ENCODE results near the gene RARS2.
"Not testable (repeated sequence)": the region's sequence is repeated elsewhere in the genome, so short reads cannot be mapped to it uniquely, and the experiment has no call there.

RARS2 gene, protein sequence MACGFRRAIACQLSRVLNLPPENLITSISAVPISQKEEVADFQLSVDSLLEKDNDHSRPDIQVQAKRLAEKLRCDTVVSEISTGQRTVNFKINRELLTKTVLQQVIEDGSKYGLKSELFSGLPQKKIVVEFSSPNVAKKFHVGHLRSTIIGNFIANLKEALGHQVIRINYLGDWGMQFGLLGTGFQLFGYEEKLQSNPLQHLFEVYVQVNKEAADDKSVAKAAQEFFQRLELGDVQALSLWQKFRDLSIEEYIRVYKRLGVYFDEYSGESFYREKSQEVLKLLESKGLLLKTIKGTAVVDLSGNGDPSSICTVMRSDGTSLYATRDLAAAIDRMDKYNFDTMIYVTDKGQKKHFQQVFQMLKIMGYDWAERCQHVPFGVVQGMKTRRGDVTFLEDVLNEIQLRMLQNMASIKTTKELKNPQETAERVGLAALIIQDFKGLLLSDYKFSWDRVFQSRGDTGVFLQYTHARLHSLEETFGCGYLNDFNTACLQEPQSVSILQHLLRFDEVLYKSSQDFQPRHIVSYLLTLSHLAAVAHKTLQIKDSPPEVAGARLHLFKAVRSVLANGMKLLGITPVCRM

DNA sequence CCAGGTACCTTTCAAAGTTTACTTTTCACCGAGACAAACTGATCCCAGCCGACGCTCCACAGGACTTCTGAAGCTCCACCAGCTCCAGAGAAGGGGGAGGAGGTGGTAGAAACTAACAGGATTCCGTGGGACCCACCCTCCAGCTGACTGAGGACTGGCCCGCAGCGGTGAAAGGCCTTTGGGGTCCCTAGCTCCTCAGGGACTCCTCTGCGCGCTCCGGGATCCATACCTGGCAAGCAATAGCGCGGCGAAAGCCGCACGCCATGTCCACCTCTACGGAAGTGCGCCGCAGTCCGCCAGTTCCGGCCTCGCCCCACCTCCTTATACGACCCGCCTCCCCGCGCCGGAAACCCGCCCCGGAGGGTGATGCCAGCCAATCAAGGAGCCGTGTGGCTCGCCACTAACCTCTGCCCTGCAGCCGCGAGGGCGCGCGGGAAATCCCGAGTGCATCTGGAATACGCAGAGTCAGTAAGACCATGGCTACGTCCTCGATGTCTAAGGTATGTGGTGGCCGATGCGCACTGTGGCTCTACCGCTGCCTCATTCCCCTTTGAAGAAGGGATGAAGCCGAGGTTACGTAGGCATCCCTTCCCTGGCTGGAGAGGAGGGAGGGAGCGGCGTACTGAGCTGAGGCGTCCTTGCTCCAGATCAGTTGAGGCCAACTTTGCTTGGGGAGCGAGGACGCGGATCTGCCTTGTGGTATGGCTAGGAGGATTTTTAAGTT lies at the start of gene RARS2, which contains the start of gene ORC3:
Gene RARS2 (minus strand): TSS at position 295 of the 724 bp plus-strand sequence. CDS start 30 bp downstream, at position 265.
Gene ORC3 (plus strand): TSS at position 443 of the 724 bp plus-strand sequence. CDS start 34 bp downstream, at position 477.
- peak; percentile 98 for DNase-seq (ENCODE audit: low spot score)

DNA sequence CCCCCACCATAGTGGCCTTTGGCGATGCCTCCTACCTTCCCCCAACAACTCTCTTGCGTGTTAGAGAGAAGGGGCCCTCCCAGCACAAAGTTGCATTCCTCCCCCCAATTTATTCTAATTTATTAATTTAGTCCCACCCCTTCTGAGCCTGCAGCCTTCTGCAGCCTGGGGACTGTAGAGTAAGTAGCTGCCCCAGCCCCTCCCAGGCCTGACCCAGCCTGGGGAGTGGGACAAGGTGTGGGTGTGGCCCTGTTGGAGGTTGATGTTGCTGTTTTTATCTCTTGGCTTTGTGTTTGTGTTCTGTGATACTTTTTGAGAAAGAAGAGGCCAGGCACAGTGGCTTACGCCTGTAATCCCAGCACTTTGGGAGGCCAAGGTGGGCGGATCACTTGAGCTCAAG lies 49.6 kb upstream of the RARS2 start:
- no peak for DNase-seq (ENCODE audit: low spot score)

DNA sequence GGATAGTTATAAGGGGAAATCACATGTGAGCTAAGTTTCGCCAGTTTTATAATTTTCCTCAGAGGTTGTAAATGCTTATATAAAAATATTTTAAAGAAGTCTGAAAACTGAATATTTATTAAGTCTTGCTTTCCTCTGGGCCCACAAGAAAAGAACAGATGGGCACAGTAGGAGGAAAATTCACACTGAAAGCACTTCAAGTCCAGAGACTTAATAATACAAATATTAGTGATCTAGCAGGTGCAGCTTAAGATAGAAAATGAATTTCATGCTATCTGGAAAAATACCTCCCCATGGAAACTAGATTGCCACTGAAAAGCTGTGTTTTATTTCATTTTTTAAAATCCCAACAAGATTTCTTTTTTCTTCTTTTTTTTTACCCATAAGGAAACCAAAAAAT lies 47.3 kb upstream of the RARS2 start:
- no peak for DNase-seq (ENCODE audit: low spot score)

DNA sequence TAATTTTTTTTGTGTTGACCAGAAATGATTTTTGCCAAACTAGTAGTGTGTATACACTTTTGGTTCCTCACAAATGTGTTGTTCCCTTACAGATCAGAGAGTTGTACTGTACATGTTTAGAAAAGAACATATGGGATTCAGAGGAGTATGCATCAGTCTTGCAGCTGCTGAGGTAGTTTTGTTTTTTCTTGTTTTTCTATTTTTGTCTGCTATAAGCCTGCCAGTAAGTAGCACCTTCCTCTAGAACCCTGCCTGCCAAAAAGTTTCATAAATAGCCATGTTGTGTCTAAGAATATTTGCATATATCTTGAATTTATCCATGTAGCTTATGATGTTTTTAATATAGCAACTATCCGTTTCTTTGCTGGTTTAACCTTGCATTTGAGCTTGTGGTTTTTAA lies 46.5 kb upstream of the RARS2 start:
- DNase-seq (ENCODE audit: low spot score): no peak

DNA sequence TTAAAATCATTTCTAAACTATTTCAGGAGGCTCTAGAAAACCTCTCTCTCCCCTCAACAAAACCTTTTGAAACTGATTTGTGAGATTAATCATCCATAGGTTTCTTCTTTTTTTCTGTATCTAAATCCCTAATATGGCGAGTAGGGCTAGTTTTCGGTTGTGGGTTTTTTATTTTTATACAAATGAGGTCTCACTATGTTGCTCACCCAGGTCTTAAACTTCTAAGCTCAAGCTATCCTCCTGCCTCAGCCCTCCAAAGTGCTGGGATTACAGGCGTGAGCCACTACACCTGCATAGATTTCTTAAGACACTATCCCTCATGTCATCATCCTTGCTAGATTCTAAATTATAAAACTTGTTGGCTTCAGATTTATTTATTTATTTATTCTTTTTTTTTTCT lies 44.1 kb upstream of the RARS2 start:
- DNase-seq (ENCODE audit: low spot score): no peak

DNA sequence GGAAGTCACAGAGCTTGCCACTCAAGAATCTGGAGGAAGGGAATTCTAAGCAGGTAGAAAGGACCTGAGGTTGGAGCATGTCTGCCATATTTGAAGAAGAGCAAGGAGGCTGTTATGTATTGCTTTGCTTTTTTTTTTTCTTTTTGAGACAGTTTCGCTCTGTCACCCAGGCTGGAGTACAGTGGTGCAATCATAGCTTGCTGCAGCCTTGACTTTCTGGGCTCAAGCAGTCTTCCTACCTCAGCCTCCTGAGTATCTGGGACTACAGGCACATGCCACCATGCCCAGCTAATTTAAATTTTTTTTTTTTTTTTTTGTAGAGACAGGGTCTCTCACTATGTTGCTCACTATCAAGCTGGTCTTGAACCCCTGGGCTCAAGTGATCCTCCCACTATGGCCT lies 41.0 kb upstream of the RARS2 start:
- DNase-seq (ENCODE audit: low spot score): no peak

DNA sequence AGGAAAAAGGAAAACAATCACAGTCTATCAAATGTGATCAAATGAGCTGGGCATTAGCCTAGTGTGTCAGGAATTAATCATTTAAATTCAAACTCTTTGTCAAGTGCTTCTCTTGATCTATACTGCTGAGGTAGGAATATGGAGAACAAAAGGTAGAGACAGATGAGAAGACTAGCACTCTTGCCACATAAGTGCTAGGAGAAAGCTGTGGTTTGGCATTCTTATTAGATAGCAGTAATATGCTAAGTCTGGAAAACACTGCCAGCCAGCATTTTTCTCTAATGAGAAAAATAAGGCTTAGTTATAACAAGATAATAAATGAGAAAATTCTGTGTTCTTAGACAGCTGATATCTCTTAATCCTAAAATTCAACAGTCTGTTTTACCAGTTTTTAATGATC lies 39.1 kb upstream of the RARS2 start:
- DNase-seq (ENCODE audit: low spot score): no peak

DNA sequence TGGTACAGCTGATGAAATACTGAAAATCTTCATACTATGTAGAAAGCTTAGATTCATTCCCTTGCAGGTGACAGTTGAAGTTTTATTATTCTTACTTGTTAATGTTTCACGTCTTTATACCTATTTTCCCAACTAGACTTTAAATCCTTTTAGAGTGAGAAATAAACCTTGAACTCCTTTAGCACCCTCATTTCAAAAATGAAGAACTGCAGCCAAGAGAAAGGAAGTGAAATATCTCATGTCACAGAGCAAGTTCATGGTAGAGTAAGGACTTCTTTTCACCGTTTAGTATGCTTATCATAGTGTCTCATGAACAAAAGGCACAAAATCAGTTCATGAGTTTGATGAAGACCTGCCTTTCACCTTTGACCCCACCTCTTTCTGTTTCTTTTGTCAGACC lies 38.6 kb upstream of the RARS2 start:
- DNase-seq (ENCODE audit: low spot score): no peak

DNA sequence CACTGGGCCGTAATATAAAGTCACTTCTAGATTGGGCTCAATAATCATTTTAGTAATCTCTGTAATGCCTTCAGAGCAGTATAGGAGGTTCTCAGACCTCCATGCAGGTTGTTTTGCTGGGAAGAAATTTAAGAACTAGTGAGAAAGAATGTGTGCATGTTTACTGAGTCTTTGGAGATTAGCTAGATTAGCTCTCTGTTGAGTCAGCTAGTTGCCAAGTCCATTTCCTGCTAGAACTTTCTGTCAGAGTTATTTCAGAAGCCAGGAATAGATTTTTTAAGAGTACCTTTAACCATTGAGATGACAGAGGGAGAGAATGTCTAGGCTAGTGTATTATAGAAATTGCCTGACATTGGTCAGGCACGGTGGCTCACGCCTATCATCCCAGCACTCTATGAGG lies 33.5 kb upstream of the RARS2 start:
- no peak for DNase-seq (ENCODE audit: low spot score)

DNA sequence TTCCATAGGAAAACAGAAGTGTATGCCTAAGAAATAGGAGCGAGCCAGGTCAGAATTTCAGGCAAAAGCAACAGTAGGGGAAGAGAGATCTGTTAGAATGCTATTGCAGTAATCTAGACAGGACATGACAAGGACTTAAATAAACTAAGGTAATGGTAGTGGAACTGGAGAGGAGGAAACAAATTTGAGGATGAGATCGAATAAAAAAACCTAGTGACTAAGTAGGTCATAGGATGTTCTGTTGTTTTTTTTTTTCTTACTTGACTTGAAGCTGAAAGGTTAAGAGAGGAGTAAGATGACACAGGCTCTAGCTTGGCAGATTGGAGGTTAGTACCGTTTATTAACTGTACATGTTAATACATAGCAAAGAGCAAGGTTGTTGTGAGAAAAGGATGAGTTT lies 28.7 kb upstream of the RARS2 start:
- no peak for DNase-seq (ENCODE audit: low spot score)

DNA sequence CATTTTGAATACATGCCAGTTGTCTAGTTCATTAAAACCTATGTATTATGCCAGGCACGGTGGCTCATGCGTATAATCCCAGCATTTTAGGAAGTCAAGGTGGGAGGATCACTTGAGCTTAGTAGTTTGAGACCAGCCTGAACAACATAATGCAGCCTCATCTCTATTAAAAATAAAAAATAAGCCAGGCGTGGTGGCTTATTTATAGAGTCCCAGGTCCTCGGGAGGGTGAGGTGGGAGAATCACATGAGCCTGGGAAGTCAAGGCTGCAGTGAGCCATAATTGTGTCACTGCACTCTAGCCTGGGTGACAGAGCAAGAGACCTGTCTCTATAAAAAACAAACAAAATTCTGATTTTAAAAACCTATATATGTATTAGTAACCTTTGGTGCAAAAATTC lies 27.6 kb upstream of the RARS2 start:
- DNase-seq (ENCODE audit: low spot score): no peak

DNA sequence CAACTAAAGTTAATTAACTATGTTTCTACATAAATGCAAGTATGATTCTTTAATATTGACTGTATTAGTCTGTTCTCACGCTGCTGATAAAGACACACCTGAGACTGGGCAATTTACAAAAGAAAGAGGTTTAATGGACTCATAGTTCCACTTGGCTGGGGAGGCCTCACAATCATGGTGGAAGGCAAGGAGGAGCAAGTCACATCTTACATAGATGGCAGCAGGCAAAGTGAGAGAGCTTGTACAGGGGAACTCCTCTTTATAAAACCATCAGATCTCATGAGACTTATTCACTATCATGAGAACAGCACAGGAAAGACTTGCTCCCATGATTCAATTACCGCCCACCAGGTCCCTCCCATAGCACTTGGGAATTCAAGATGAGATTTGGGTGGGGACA lies 23.2 kb upstream of the RARS2 start:
- DNase-seq (ENCODE audit: low spot score): not testable (repeated sequence)

DNA sequence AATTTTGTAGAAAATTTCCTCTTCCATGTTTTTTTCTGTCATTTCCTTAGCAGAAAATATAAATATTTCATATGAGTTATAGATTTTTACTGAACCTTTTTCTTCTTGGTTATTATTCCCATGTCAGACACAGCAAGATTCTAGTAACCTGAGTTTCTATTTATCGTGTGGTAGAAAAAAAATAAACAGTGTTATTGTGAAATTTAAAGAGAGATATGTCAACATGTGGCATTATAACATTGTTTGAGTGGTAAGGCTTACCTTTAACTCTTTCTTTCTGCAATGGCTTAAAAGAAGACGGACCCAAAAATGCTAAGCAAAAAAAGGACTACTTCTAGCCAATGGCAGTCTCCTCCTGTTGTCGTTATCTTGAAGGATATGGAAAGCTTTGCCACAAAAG lies 19.0 kb upstream of the RARS2 start:
- DNase-seq (ENCODE audit: low spot score): no peak

DNA sequence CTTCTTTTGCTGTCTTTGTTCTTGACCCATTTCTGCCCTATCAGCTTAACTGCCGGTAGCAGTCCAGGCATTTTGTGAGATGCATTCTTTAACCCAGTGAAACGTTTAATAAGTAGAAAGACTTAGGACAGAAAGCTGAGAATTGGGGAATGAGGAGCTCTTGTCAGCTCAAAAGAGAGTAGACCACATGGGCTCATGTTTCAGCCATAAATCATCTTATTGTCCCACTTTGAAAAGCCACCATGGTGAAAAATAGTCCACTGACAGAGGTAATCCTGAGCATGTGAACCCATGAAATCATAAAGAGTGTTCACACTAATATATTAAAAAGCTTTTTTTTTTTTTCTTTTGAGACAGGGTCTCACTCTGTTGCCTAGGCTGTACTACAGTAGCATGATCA lies 16.4 kb upstream of the RARS2 start:
- DNase-seq (ENCODE audit: low spot score): no peak

DNA sequence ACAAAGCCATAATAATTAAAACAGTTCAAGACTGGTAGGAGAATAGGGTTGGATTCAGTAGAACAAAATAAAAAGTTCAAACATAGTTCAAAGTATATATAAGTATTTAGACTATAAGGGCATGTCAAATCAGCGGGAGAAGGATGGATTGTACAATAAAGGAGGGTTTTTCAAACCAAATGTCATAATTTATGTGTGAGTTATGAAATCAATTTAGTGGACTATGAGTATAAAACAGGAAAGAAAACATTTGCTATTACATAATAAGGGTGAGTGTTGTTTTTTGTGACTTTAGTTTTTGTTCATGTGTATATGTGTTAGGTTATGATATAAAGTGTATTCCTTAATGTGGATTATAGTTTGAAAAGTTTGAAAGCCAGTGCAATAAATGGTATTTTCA lies 10.8 kb upstream of the RARS2 start:
- no peak for DNase-seq (ENCODE audit: low spot score)

DNA sequence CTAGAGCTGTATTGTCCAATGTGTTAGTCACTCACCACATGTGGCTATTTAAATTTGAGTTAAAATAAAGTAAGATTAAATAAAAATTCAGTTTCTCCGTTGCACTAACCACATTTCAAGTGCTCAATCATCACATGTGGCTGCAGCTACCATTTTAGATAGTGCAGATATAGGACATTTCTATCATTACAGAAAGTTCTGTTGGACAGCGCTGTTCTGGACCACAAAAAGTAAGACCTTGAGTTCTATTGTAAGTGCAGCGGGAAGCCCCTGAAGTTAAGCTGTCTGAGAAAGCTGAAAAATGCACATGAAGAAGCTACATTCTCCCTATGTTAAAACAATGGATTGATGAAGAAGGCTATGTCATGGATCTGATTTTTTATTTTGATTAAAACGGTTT lies 1.2 kb upstream of the RARS2 start:
- DNase-seq (ENCODE audit: low spot score): no peak

DNA sequence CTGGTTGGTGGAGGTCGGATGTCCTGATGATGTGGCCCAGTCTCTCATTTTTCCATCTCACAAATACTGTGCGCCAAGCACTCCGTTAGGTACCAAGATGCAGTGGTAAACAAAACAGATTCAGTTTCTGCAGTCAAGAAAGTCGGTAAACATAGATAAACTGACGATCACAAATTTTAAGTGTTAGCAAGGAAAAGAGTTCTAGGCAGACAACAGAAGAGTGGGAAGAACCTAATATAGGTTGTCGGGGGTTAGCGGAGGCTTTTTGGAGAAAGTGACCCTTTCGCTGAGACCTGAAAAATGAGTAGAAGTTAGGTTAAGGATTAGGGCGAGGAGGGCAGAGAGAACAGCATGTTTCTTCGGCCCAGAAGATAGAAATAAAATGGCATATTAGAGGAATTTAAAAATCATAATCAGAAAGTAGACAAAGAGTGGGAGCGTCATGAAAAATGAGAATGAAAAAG lies 662 bp upstream of the RARS2 start:
- DNase-seq (ENCODE audit: low spot score): no peak

DNA sequence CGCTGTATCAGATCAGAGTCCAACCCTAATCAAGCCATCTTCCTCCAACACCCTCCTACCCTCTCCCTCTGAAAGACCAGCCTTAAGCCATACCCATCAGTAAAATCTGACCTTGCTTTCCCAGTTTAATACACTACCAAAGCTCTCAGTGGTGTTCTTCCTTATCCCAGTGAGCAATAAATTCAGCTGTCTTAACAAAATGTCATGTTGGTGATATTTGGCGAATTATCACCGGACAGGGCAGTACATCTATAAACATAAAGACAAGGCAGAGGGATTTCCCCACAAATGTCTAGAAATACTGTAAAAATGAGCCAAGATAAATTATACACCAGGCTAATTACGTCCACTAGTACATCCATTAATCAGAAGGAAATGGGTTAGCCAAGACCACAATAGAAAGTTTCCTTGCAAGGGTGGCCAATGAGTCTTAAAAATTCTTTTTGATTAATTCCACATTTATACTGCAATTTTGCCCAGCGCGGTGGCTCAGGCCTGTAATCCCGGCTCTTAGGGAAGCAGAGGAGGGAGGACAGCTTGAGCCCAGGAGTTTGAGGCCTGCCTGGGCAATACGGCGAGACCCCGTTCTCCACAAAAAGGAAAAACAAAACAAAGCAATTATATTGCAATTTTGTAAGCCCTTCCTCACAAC lies 905 bp downstream of the RARS2 start:
- no peak for DNase-seq (ENCODE audit: low spot score)

DNA sequence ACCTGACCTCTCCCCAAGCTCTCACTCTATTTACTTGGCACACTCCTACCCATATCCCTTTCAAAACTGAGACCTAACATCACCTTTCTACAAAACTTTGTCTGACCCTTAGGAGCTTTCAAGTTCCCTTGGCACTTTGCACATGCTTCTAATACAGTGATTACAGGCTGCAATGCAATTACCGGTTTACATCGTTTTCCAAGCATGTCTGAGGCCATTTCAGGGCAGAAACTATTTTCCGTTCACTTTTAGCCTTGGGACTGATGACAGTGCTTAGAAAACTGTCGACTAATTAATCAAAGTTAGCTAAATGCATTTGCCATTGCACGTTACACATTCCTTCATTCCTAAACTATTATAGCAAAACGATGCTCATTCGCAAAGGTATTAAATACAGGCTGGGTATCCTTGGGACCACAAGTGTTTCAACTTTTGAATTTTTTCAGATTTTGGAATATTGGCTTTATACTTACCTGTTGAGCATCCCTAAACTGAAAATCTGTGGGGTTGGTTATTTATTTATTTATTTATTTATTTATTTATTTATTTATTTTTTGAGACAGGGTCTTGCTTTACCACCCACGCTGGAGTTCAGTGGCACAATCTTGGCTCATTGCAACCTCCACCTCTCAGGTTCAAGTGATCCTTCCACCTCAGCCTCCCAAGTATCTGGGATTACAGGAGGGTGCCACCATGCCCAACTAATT lies 3.3 kb downstream of the RARS2 start:
- DNase-seq (ENCODE audit: low spot score): no peak

DNA sequence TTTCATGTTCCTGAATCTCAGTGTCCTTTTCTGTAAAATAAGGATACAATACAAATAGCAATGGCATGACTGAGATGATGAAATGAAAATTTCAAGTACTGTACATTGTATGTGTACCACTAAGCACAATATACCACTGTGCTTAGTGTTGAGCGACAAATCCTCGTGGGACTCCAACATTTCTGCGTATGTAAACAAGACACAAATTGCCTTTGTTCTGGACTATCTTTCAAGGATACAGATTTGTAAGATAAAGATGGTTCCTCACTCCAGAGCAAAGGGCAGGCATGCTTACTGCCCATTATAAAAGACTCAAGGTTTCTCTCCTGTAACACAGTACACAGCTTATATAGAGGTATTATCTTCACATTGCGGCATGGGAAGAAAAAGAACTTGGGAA lies 6.0 kb downstream of the RARS2 start:
- DNase-seq (ENCODE audit: low spot score): no peak

DNA sequence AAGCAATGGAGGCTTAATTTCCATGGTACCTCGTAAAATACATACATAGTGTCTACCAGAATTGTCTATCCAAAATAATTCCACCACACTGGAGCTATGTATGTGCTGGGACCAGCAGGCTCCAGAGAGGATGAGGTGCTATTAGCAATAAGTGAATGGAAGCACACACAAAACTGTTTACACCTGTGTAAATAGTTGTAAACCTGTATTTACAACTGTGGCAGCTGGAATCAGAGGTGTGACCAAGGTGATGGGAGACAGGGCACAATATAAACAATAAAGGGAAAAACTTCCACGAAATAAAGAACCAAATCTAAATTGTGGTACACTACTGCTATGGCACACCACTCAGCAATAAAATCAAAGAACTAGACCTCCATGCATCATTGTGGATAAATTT lies 14.4 kb downstream of the RARS2 start:
- no peak for DNase-seq (ENCODE audit: low spot score)

Measured in left forelimb (tissue), 1 donor.